K562 (cell line): Measurements from ENCODE around the gene CAPZB. TPM values are rescaled to one million over a fixed set of nuclear protein-coding genes. Genes with fewer than 3 reads are reported as not detected.

Experiments
- ATAC-seq: fragments of 200-7000 bp; cut with Tn5 transposase; 3 replicates; pipeline ENCODE4 v1.9.1; 2020; ENCODE audit warnings: moderate library complexity
- BruUV-seq: library from RNA; stranded (reverse); fragments of 400-500 nt; replicated peaks from 2 replicates; lab custom pipeline; 2021; lab: Mats Ljungman, UMichigan
- CTCF ChIA-PET: fragments of 300-600 bp; formaldehyde crosslinking; extraction: SDS; loops from one replicate; lab custom pipeline; 2021; ENCODE audit warnings: low intra/inter-chr PET ratio; lab: Yijun Ruan, JAX
- POLR2A ChIA-PET: fragments of 300-600, 350-650 bp; sonication (Branson Sonifier 250); formaldehyde crosslinking; extraction: SDS; loops from one replicate; lab custom pipeline; 2021; ENCODE audit warnings: antibody characterized with exemption, inconsistent platforms; lab: Yijun Ruan, JAX
- DNase-seq, 4 experiments: peaks; one replicate each; pipeline versions ENCODE4 v3.0.0 to v3.0.0-alpha.2; 2011 to 2018; ENCODE audit warnings: low spot score in 3 of 4, mixed read lengths in 3 of 4; ENCODE audit errors: extremely low read depth in 1 of 4
- FAIRE-seq: peaks from 2 replicates; lab custom pipeline; 2011; peaks lifted over from hg19 to GRCh38; lab: Jason Lieb, UNC
- H2AFZ ChIP-seq: 2 replicates; pipeline ENCODE4 v1.6.0; 2011; ENCODE audit warnings: low read depth, low read length, control low read depth, inconsistent platforms
- H3K27ac ChIP-seq: fragments of 200-600 bp; 3 replicates; pipeline ENCODE4 v1.8.0; 2011; ENCODE audit warnings: low read depth, mild to moderate bottlenecking, control low read depth, inconsistent platforms, low read length, moderate library complexity, mixed read lengths; ENCODE audit errors: extremely low read depth
- H3K27me3 ChIP-seq, 2 experiments: fragments of 300-600 bp in 1 of 2; 2 replicates in 1 of 2; 3 replicates in 1 of 2; pipeline versions ENCODE4 v1.6.0 to v1.8.0; 2011; ENCODE audit warnings: inconsistent platforms in 2 of 2, low read length in 2 of 2, mild to moderate bottlenecking in 1 of 2, mixed read lengths in 1 of 2, moderate library complexity in 1 of 2; ENCODE audit not compliant: control insufficient read depth in 2 of 2, insufficient read depth in 2 of 2
- H3K36me3 ChIP-seq: fragments of 300-600 bp; 3 replicates; pipeline ENCODE4 v1.8.0; 2011; ENCODE audit warnings: mild to moderate bottlenecking, low read length, inconsistent platforms; ENCODE audit not compliant: control insufficient read depth, insufficient read depth
- H3K4me1 ChIP-seq, 2 experiments: fragments of 200-600 bp in 1 of 2; replicated peaks in 1 of 2; 2 replicates in 1 of 2; 3 replicates in 1 of 2; pipeline versions ENCODE4 v1.5.1 to v1.8.0; 2011; ENCODE audit warnings: inconsistent platforms in 2 of 2, low read length in 2 of 2, mild to moderate bottlenecking in 1 of 2, mixed read lengths in 1 of 2, moderate library complexity in 1 of 2; ENCODE audit not compliant: control insufficient read depth in 2 of 2, insufficient read depth in 2 of 2
- H3K4me2 ChIP-seq: 2 replicates; pipeline ENCODE4 v1.6.1; 2011; ENCODE audit warnings: low read length, control low read depth, inconsistent platforms, mixed read lengths; ENCODE audit not compliant: insufficient read depth
- H3K4me3 ChIP-seq: fragments of 200-600 bp; sonication (generic), shearing (Covaris generic); 2 replicates; pipeline ENCODE4 v1.5.1; 2016; ENCODE audit warnings: control low read depth, inconsistent platforms
- H3K79me2 ChIP-seq: fragments of 200-600 bp; 3 replicates; pipeline ENCODE4 v1.8.0; 2011; ENCODE audit warnings: low read length, inconsistent platforms; ENCODE audit not compliant: control insufficient read depth, insufficient read depth
- H3K9ac ChIP-seq, 2 experiments: 2 replicates each; pipeline versions ENCODE4 v1.6.0 to v1.6.1; 2011; ENCODE audit warnings: low read depth in 2 of 2, low read length in 2 of 2, control low read depth in 1 of 2, inconsistent platforms in 1 of 2, mild to moderate bottlenecking in 1 of 2, mixed read lengths in 1 of 2; ENCODE audit not compliant: insufficient read depth in 1 of 2
- H3K9me1 ChIP-seq: one replicate; pipeline ENCODE4 v1.6.0; 2011; ENCODE audit warnings: inconsistent platforms, mild to moderate bottlenecking, low read length, moderate library complexity; ENCODE audit not compliant: control insufficient read depth, insufficient read depth
- H3K9me3 ChIP-seq: replicated peaks from 2 replicates; pipeline ENCODE4 v1.5.1; 2011; ENCODE audit warnings: low read depth, low read length, inconsistent platforms; ENCODE audit not compliant: control insufficient read depth, insufficient read depth
- H4K20me1 ChIP-seq: replicated peaks from 2 replicates; pipeline ENCODE4 v1.6.1; 2011; ENCODE audit warnings: low read length, inconsistent platforms, mixed read lengths; ENCODE audit not compliant: control insufficient read depth, insufficient read depth
- ELF4 ChIP-seq: fragments of 450-650 bp; formaldehyde crosslinking; IDR thresholded peaks from 2 replicates; pipeline ENCODE4 v1.4.0; 2022; ENCODE audit warnings: missing genetic modification characterization
- MYC ChIP-seq, 2 experiments: fragments of 250-450 bp in 1 of 2; sonication (Bioruptor Pico) in 1 of 2; IDR thresholded peaks; 2 replicates each; pipeline versions ENCODE4 v1.5.1 to v1.6.1; 2012 to 2021; ENCODE audit warnings: low read depth in 2 of 2, borderline replicate concordance in 1 of 2, improper control_type of control experiment in 1 of 2, low read length in 1 of 2, mild to moderate bottlenecking in 1 of 2, moderate library complexity in 1 of 2
- POLR3G ChIP-seq: IDR thresholded peaks from 2 replicates; pipeline ENCODE4 v1.6.1; 2011; ENCODE audit not compliant: insufficient read length, insufficient replicate concordance; ENCODE audit errors: extremely low read depth
- TEAD1 ChIP-seq, 2 experiments: fragments of 450-650 bp in 1 of 2; sonication (generic) in 1 of 2; formaldehyde crosslinking; IDR thresholded peaks; 2 replicates each; pipeline versions ENCODE4 v1.4.0 to v1.8.0; 2020 to 2022; ENCODE audit warnings: mild to moderate bottlenecking in 2 of 2, missing genetic modification reagents in 1 of 2
- WGBS: fragments of 100-300 bp; shearing (Covaris generic); methylation state at CpG from one replicate; pipeline ENCODE4 v1.1.6; 2016; ENCODE audit warnings: low coverage, mixed read lengths; ENCODE audit not compliant: insufficient coverage; ENCODE audit errors: missing lambda C conversion rate; 5-methylcytosine and 5-hydroxymethylcytosine counted together
- in situ Hi-C: fragments of 300-500 bp; cut with MboI; formaldehyde crosslinking; loops from 4 replicates; pipeline ENCODE4 v1.15.0; 2018; ENCODE audit warnings: inconsistent platforms, mixed read lengths
- intact Hi-C: fragments of 100-400 bp; cut with micrococcal nuclease; formaldehyde crosslinking; loops from 2 replicates; pipeline ENCODE4 v1.14.2; 2022
- polyA plus RNA-seq, 8 experiments: library from polyadenylated mRNA; depleted of rRNA in 4 of 8; stranded (reverse) in 5 of 8; unstranded in 3 of 8; fragments of >200 nt; fragmentation: Nextera tagmentation in 2 of 8; fragmentation: Illumina TruSeq in 1 of 8; extraction: Ambion mirVana in 2 of 8; extraction: Trizol in 1 of 8; gene quantifications; 2 replicates each; pipeline versions ENCODE4 v1.2.1 to v1.2.3, GENCODE V29; 2011 to 2014; ENCODE audit warnings: inconsistent platforms in 1 of 8, missing spikeins in 1 of 8
- total RNA-seq, 7 experiments: library from RNA; depleted of rRNA in 6 of 7; stranded (reverse); fragments of >200 nt in 6 of 7; fragmentation: Illumina TruSeq in 2 of 7; extraction: Trizol in 2 of 7; gene quantifications; 2 replicates each; pipeline versions ENCODE4 v1.2.1 to v1.2.3, GENCODE V29; 2011 to 2021; ENCODE audit warnings: low replicate concordance in 1 of 7
- TF ChIP-seq, protein P1 (sequence below): fragments of 200-400 bp; formaldehyde crosslinking; IDR thresholded peaks from 2 replicates; pipeline ENCODE4 v1.6.1; 2017; ENCODE audit warnings: mild to moderate bottlenecking, low read depth, low read length, moderate library complexity
- TF ChIP-seq, protein P2 (sequence below): fragments of 250-450 bp; sonication (Bioruptor Pico); IDR thresholded peaks from 2 replicates; pipeline ENCODE4 v1.6.1; 2021; ENCODE audit warnings: mild to moderate bottlenecking
- TF ChIP-seq, protein P3 (sequence below), 2 experiments: fragments of 450-650 bp in 1 of 2; sonication (generic) in 1 of 2; formaldehyde crosslinking in 1 of 2; IDR thresholded peaks in 1 of 2; conservative IDR thresholded peaks in 1 of 2; 2 replicates each; pipeline versions ENCODE4 v1.6.1 to v1.8.1; 2016 to 2023; ENCODE audit warnings: mild to moderate bottlenecking in 2 of 2, moderate library complexity in 2 of 2, inconsistent platforms in 1 of 2, missing genetic modification reagents in 1 of 2
- TF ChIP-seq, protein P4 (sequence below): IDR thresholded peaks from 3 replicates; pipeline ENCODE4 v1.6.1; 2011; ENCODE audit warnings: borderline replicate concordance, mild to moderate bottlenecking; ENCODE audit not compliant: insufficient read length, insufficient read depth

Gene CAPZB
- total and polyA plus RNA-seq, 9 of the 15 experiments (the other 6 are each of a cell fraction or from before 2014, with no cell fraction given) = 57.6 to 297 (median 125) TPM

DNA sequence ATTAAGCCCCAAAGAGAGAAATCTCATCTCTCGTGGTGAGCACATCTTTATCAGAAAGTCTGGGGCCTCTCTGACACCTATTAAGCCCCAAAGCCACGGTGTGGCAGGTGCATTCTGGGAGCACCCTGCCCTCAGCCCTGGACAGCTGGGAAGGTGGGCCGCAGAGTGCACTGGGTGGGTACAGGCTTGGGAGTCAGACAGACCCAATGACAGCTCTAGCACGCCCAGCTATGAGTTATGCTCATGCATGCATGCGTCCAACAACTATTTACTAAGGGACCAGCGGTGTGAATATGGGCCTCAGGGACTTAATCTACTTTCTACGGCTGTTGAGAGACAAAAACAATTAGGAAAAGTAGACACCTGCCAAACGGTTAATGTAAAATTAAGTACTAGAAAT, 126.6 kb downstream of the CAPZB start:
- no TSS peak for BruUV-seq
- no peak overlapping the region for H3K27ac ChIP-seq
- no peak overlapping the region for H2AFZ ChIP-seq
- no peak overlapping the region for H3K9ac ChIP-seq
- in situ Hi-C loops (no loop called here), intact Hi-C loops (no loop called here)
- DNase-seq = no peak
- H3K4me1 ChIP-seq = peaks cover 0 to 5% of the 10 kb centered on the region in 2 experiments; a peak in 1 of 5 replicates
- peaks cover 5% of the 10 kb centered on the region; the same call in 1 of the 2 replicates for H4K20me1 ChIP-seq
- ChIA-PET POLR2A (interaction anchor here (1.2 kb wide), 1 partner anchor 14 kb away, joined by 4 read pairs; no protein-coding TSS in a partner anchor), CTCF (no interaction called here)
- H3K36me3 ChIP-seq = peaks cover 34% of the 10 kb centered on the region; the same call in 2 of the 3 replicates
- TF ChIP-seq, protein P1, sequence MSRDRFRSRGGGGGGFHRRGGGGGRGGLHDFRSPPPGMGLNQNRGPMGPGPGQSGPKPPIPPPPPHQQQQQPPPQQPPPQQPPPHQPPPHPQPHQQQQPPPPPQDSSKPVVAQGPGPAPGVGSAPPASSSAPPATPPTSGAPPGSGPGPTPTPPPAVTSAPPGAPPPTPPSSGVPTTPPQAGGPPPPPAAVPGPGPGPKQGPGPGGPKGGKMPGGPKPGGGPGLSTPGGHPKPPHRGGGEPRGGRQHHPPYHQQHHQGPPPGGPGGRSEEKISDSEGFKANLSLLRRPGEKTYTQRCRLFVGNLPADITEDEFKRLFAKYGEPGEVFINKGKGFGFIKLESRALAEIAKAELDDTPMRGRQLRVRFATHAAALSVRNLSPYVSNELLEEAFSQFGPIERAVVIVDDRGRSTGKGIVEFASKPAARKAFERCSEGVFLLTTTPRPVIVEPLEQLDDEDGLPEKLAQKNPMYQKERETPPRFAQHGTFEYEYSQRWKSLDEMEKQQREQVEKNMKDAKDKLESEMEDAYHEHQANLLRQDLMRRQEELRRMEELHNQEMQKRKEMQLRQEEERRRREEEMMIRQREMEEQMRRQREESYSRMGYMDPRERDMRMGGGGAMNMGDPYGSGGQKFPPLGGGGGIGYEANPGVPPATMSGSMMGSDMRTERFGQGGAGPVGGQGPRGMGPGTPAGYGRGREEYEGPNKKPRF = no peak
- TF ChIP-seq MYC (IDR thresholded peaks at IDR 0.05; ENCODE audit: low read depth, low read length) (no peak), MYC (CRISPR knock-in tag; IDR thresholded peaks at IDR 0.05; ENCODE audit: borderline replicate concordance, low read depth) (no peak), ELF4 (no peak), POLR3G (no peak), TEAD1 (CRISPR knock-in tag; IDR thresholded peaks at IDR 0.05) (no peak)
- TF ChIP-seq, protein P2, sequence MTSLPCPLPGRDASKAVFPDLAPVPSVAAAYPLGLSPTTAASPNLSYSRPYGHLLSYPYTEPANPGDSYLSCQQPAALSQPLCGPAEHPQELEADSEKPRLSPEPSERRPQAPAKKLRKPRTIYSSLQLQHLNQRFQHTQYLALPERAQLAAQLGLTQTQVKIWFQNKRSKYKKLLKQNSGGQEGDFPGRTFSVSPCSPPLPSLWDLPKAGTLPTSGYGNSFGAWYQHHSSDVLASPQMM (CRISPR knock-in tag) = no peak
- TF ChIP-seq, protein P3, sequence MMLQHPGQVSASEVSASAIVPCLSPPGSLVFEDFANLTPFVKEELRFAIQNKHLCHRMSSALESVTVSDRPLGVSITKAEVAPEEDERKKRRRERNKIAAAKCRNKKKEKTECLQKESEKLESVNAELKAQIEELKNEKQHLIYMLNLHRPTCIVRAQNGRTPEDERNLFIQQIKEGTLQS (IDR thresholded peaks at IDR 0.05) = no peak
- TF ChIP-seq, protein P3 (CRISPR knock-in tag; conservative IDR thresholded peaks at IDR 0.05) = no peak
- TF ChIP-seq, protein P4, sequence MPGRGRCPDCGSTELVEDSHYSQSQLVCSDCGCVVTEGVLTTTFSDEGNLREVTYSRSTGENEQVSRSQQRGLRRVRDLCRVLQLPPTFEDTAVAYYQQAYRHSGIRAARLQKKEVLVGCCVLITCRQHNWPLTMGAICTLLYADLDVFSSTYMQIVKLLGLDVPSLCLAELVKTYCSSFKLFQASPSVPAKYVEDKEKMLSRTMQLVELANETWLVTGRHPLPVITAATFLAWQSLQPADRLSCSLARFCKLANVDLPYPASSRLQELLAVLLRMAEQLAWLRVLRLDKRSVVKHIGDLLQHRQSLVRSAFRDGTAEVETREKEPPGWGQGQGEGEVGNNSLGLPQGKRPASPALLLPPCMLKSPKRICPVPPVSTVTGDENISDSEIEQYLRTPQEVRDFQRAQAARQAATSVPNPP = no peak
- no peaks in the 10 kb centered on the region for H3K9me3 ChIP-seq
- no peak for ATAC-seq
- no peak overlapping the region for H3K4me2 ChIP-seq
- FAIRE-seq = no peak
- no peak overlapping the region for H3K4me3 ChIP-seq
- H3K9me1 ChIP-seq = peaks cover 6% of the 10 kb centered on the region
- H3K27me3 ChIP-seq = no peaks in the 10 kb centered on the region
- 68% methylated on average over 8 of the region's 8 CpGs for WGBS
- no peaks in the 10 kb centered on the region for H3K79me2 ChIP-seq
